DND-41 (cell line): ENCODE results near the gene PRKACA.

ENCODE experiments used
- ATAC-seq: fragments of 200-7000 bp; cut with Tn5 transposase; 3 replicates; pipeline ENCODE4 v1.9.1; 2021; ENCODE audit warnings: low read depth; ENCODE audit not compliant: insufficient read depth
- DNase-seq: peaks from one replicate; pipeline ENCODE4 v3.0.0-alpha.2; 2020
- H2AFZ ChIP-seq: 2 replicates; pipeline ENCODE4 v1.6.0; 2012; ENCODE audit warnings: low read depth, low read length
- H3K27ac ChIP-seq: 2 replicates; pipeline ENCODE4 v1.5.1; 2012; ENCODE audit warnings: low read length, inconsistent platforms
- H3K27me3 ChIP-seq: fragments of 200-600 bp; sonication (generic); 2 replicates; pipeline ENCODE4 v1.6.0; 2012; ENCODE audit warnings: low read length, mild to moderate bottlenecking, inconsistent platforms; ENCODE audit not compliant: insufficient read depth, poor library complexity
- H3K36me3 ChIP-seq: 2 replicates; pipeline ENCODE4 v1.5.1; 2012; ENCODE audit warnings: low read length, inconsistent platforms; ENCODE audit not compliant: insufficient read depth
- H3K4me1 ChIP-seq: 2 replicates; pipeline ENCODE4 v1.5.1; 2012; ENCODE audit warnings: mild to moderate bottlenecking, low read length; ENCODE audit not compliant: insufficient read depth
- H3K4me2 ChIP-seq: 2 replicates; pipeline ENCODE4 v1.6.0; 2012; ENCODE audit warnings: mild to moderate bottlenecking, moderate library complexity, low read length, inconsistent platforms; ENCODE audit not compliant: insufficient read depth
- H3K4me3 ChIP-seq, 2 experiments: fragments of 200-600 bp in 1 of 2; shearing (Covaris generic) in 1 of 2; 2 replicates each; pipeline ENCODE4 v1.5.1; 2012 to 2016; ENCODE audit warnings: inconsistent platforms in 2 of 2, low read length in 2 of 2, mild to moderate bottlenecking in 2 of 2, low read depth in 1 of 2, moderate library complexity in 1 of 2
- H3K79me2 ChIP-seq: 2 replicates; pipeline ENCODE4 v1.6.0; 2012; ENCODE audit warnings: low read length, inconsistent platforms; ENCODE audit not compliant: insufficient read depth
- H3K9ac ChIP-seq: 2 replicates; pipeline ENCODE4 v1.6.0; 2012; ENCODE audit warnings: low read depth, mild to moderate bottlenecking, inconsistent platforms, low read length, moderate library complexity
- H3K9me3 ChIP-seq: 2 replicates; pipeline ENCODE4 v1.5.1; 2012; ENCODE audit warnings: low read length, moderate library complexity, mild to moderate bottlenecking, inconsistent platforms; ENCODE audit not compliant: insufficient read depth, severe bottlenecking
- H4K20me1 ChIP-seq: 2 replicates; pipeline ENCODE4 v1.6.0; 2012; ENCODE audit warnings: low read length; ENCODE audit not compliant: insufficient read depth
- EZH2 ChIP-seq: IDR thresholded peaks from 3 replicates; pipeline ENCODE4 v1.6.1; 2012; ENCODE audit warnings: borderline replicate concordance, low read depth, mild to moderate bottlenecking, moderate library complexity, low read length, inconsistent platforms; ENCODE audit not compliant: severe bottlenecking
- TF ChIP-seq, protein P1 (sequence below): IDR thresholded peaks from 2 replicates; pipeline ENCODE4 v1.5.1; 2012; ENCODE audit warnings: borderline replicate concordance, low read length, moderate library complexity, mild to moderate bottlenecking; ENCODE audit not compliant: poor library complexity, severe bottlenecking; ENCODE audit errors: extremely low read depth

The PRKACA gene

DNA sequence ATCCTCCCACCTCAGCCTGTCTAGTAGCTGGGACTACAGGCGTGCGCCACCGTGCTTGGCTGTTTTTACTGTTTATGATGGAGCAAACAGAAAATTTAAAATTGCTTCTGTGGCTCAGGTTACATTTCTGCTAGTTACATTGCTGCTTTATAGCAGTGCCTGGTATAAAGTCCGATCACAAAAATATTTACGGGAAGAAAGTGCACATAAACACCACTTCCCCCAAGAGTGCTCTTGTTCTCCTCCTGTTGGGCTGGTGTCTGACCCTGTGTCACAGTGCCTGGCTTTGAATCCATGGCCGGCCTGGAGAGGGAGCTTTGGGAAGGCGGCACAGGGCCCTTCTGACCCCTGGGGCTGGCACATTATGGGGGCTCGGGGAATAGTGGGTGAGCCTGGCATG is 11.9 kb downstream of the PRKACA start:
- no peak for ATAC-seq

DNA sequence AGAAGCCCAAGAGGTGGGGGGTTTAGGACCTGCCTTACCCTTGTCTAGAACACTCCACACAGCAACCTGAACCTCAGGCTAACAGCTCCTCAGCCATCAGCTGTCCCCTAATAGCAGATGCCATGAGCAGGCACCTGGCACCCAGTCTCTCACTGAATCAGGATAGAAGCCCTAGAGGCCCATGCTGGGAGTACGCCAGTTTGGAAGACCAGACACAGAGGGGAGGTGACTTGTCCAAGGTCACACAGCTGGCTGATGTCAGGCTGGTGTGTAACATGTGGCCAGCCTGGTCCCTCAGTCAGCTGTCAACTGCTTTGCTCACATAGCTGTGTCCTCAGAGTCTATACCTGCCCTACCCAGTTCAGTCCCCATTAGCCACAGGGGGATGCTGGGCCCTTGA is 14.3 kb downstream of the PRKACA start:
- Histone ChIP-seq H3K36me3 (peaks cover 39% of the 10 kb centered on the region), H3K27ac (no peak overlapping the region), H3K4me2 (no peak overlapping the region), H3K9ac (no peak overlapping the region), H2AFZ (no peak overlapping the region), H3K4me3 (no peak overlapping the region), H4K20me1 (no peaks in the 10 kb centered on the region; the same call in 1 of the 2 replicates), H3K79me2 (peaks cover 5% of the 10 kb centered on the region; the same call in 1 of the 2 replicates), H3K9me3 (no peaks in the 10 kb centered on the region), H3K27me3 (no peaks in the 10 kb centered on the region), H3K4me1 (no peaks in the 10 kb centered on the region)
- ATAC-seq (peak; percentile 44; the same call in 1 of the 3 replicates), DNase-seq (no peak)
- TF ChIP-seq, protein P1, sequence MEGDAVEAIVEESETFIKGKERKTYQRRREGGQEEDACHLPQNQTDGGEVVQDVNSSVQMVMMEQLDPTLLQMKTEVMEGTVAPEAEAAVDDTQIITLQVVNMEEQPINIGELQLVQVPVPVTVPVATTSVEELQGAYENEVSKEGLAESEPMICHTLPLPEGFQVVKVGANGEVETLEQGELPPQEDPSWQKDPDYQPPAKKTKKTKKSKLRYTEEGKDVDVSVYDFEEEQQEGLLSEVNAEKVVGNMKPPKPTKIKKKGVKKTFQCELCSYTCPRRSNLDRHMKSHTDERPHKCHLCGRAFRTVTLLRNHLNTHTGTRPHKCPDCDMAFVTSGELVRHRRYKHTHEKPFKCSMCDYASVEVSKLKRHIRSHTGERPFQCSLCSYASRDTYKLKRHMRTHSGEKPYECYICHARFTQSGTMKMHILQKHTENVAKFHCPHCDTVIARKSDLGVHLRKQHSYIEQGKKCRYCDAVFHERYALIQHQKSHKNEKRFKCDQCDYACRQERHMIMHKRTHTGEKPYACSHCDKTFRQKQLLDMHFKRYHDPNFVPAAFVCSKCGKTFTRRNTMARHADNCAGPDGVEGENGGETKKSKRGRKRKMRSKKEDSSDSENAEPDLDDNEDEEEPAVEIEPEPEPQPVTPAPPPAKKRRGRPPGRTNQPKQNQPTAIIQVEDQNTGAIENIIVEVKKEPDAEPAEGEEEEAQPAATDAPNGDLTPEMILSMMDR: no peak
- TF ChIP-seq EZH2: no peak

More for the DNA sequence above, 11.9 kb downstream of the PRKACA start:
- Histone ChIP-seq H3K36me3 (peaks cover 34% of the 10 kb centered on the region), H2AFZ (no peak overlapping the region), H3K4me3 (no peak overlapping the region), H3K9ac (no peak overlapping the region), H3K9me3 (no peaks in the 10 kb centered on the region), H4K20me1 (peaks cover under 1% of the 10 kb centered on the region; the same call in 1 of the 2 replicates), H3K79me2 (peaks cover 7% of the 10 kb centered on the region; the same call in 1 of the 2 replicates), H3K4me1 (no peaks in the 10 kb centered on the region), H3K27me3 (no peaks in the 10 kb centered on the region), H3K4me2 (no peak overlapping the region), H3K27ac (no peak overlapping the region)
- TF ChIP-seq, protein P1: no peak
- TF ChIP-seq EZH2: no peak
- DNase-seq: no peak

DNA sequence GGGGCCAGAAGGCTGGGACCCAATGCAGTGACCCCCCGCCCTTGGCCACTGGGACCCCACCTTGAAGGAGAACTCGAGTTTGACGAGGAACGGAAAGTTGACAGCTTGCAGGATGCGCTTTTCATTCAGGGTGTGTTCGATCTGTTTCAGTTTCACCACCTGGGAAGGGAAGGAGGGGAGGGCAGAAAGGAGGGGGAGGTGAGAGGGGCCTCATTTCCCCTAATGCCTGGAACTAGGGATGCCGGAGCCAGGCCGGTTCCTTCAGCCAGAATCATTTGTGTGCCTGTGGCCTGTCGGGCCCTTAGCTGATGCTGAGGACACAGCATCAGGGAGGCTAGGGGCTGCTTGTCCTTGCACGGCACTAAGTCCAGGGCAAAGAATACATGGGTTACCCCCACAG is 14.8 kb downstream of the PRKACA start:
- Histone ChIP-seq H3K4me3 (no peak overlapping the region), H2AFZ (no peak overlapping the region), H3K27ac (no peak overlapping the region), H3K4me2 (no peak overlapping the region), H3K79me2 (0 out of 2 replicates have a peak, but pooled peaks cover under 1% of the 10 kb centered on the region), H3K27me3 (no peaks in the 10 kb centered on the region), H3K36me3 (peaks cover 44% of the 10 kb centered on the region), H3K4me1 (no peaks in the 10 kb centered on the region), H4K20me1 (no peaks in the 10 kb centered on the region; the same call in 1 of the 2 replicates), H3K9me3 (no peaks in the 10 kb centered on the region), H3K9ac (no peak overlapping the region)
- ATAC-seq: no peak
- TF ChIP-seq, protein P1: no peak
- no peak for TF ChIP-seq EZH2
- DNase-seq: no peak
